HepG2 (cell line): Measurements from ENCODE around the gene EPX. TPM values are rescaled to one million over a fixed set of nuclear protein-coding genes. Genes with fewer than 3 reads are reported as not detected.

Source experiments
- ATAC-seq: fragments of 200-7000 bp; cut with Tn5 transposase; 3 replicates; pipeline ENCODE4 v1.9.1; 2020; ENCODE audit warnings: mild to moderate bottlenecking, moderate library complexity
- BruUV-seq: library from RNA; stranded (reverse); fragments of 400-500 nt; replicated peaks from 2 replicates; lab custom pipeline; 2021; lab: Mats Ljungman, UMichigan
- CTCF ChIA-PET: fragments of 300-600 bp; formaldehyde crosslinking; extraction: SDS; loops from one replicate; lab custom pipeline; 2021; ENCODE audit warnings: low total read pairs, inconsistent platforms, low intra/inter-chr PET ratio; lab: Yijun Ruan, JAX
- POLR2A ChIA-PET: fragments of 350-600 bp; sonication (Branson Sonifier 250); formaldehyde crosslinking; loops from one replicate; lab custom pipeline; 2020; ENCODE audit warnings: antibody characterized with exemption, inconsistent platforms; lab: Yijun Ruan, JAX
- DNase-seq: peaks from one replicate; pipeline ENCODE4 v3.0.0-alpha.2; 2015; ENCODE audit warnings: low spot score
- FAIRE-seq: peaks from 3 replicates; lab custom pipeline; 2011; peaks lifted over from hg19 to GRCh38; lab: Jason Lieb, UNC
- H2AFZ ChIP-seq: one replicate; pipeline ENCODE4 v1.6.1; 2011; ENCODE audit warnings: low read length, inconsistent platforms
- H3K27ac ChIP-seq: fragments of 300-600 bp; 3 replicates; pipeline ENCODE4 v1.8.0; 2011; ENCODE audit warnings: mixed run types, mild to moderate bottlenecking, mixed read lengths, low read length, inconsistent platforms; ENCODE audit not compliant: insufficient read depth; ENCODE audit errors: extremely low read length
- H3K27me3 ChIP-seq, 2 experiments: fragments of 200-600 bp in 1 of 2; 2 replicates in 1 of 2; 3 replicates in 1 of 2; pipeline versions ENCODE4 v1.6.0 to v1.8.0; 2011; ENCODE audit warnings: low read length in 2 of 2, mild to moderate bottlenecking in 2 of 2, moderate library complexity in 2 of 2, inconsistent platforms in 1 of 2; ENCODE audit not compliant: insufficient read depth in 2 of 2, control insufficient read depth in 1 of 2
- H3K36me3 ChIP-seq, 2 experiments: fragments of 200-600 bp in 1 of 2; replicated peaks in 1 of 2; 2 replicates in 1 of 2; 3 replicates in 1 of 2; pipeline versions ENCODE4 v1.5.1 to v1.8.0; 2011; ENCODE audit warnings: low read length in 2 of 2, inconsistent platforms in 1 of 2; ENCODE audit not compliant: insufficient read depth in 2 of 2, control insufficient read depth in 1 of 2
- H3K4me1 ChIP-seq: 2 replicates; pipeline ENCODE4 v1.5.1; 2012; ENCODE audit warnings: low read length, inconsistent platforms; ENCODE audit not compliant: insufficient read depth
- H3K4me2 ChIP-seq: 2 replicates; pipeline ENCODE4 v1.6.0; 2011; ENCODE audit warnings: low read depth, low read length, inconsistent platforms
- H3K4me3 ChIP-seq, 3 experiments: fragments of 200-600 bp in 1 of 3; sonication (generic), shearing (Covaris generic) in 1 of 3; replicated peaks in 1 of 3; 2 replicates each; pipeline ENCODE4 v1.5.1; 2011 to 2016; ENCODE audit warnings: low read length in 3 of 3, inconsistent platforms in 2 of 3, low read depth in 2 of 3, mild to moderate bottlenecking in 2 of 3, control low read depth in 1 of 3, mixed read lengths in 1 of 3; ENCODE audit not compliant: insufficient read depth in 1 of 3
- H3K79me2 ChIP-seq: one replicate; pipeline ENCODE4 v1.6.1; 2011; ENCODE audit warnings: low read length, inconsistent platforms; ENCODE audit not compliant: insufficient read depth
- H3K9ac ChIP-seq: 2 replicates; pipeline ENCODE4 v1.6.0; 2011; ENCODE audit warnings: mild to moderate bottlenecking, low read depth, low read length, inconsistent platforms; ENCODE audit not compliant: insufficient read depth
- H3K9me3 ChIP-seq: 2 replicates; pipeline ENCODE4 v1.5.1; 2012; ENCODE audit warnings: mild to moderate bottlenecking, low read length
- H4K20me1 ChIP-seq: 2 replicates; pipeline ENCODE4 v1.6.0; 2011; ENCODE audit warnings: inconsistent platforms, mild to moderate bottlenecking, low read length, moderate library complexity; ENCODE audit not compliant: insufficient read depth
- AFF4 ChIP-seq: sonication (generic); formaldehyde crosslinking; IDR thresholded peaks from 2 replicates; pipeline ENCODE4 v1.4.0; 2020; ENCODE audit warnings: missing genetic modification reagents
- ATF7 ChIP-seq, 2 experiments: fragments of 450-650 bp in 1 of 2; sonication (generic) in 1 of 2; formaldehyde crosslinking in 1 of 2; IDR thresholded peaks; 2 replicates each; pipeline versions ENCODE4 v1.4.0 to v1.6.1; 2016 to 2020; ENCODE audit warnings: antibody characterized with exemption in 1 of 2, mild to moderate bottlenecking in 1 of 2, missing genetic modification reagents in 1 of 2
- CREB1 ChIP-seq, 2 experiments: fragments of 450-650 bp in 1 of 2; IDR thresholded peaks; 2 replicates each; pipeline ENCODE4 v1.6.1; 2016 to 2017; ENCODE audit warnings: control low read depth in 1 of 2, mild to moderate bottlenecking in 1 of 2, missing compliant biosample characterization in 1 of 2, missing genetic modification characterization in 1 of 2
- FOXO1 ChIP-seq: sonication (generic); formaldehyde crosslinking; IDR thresholded peaks from 2 replicates; pipeline ENCODE4 v1.4.0; 2020; ENCODE audit warnings: missing genetic modification reagents
- KAT2B ChIP-seq: fragments of 150-350 bp; IDR thresholded peaks from 2 replicates; pipeline ENCODE4 v1.6.1; 2014; ENCODE audit warnings: low read depth, low read length, borderline replicate concordance
- MIER3 ChIP-seq: IDR thresholded peaks from 2 replicates; pipeline ENCODE4 v1.6.1; 2016; ENCODE audit warnings: missing compliant biosample characterization, borderline replicate concordance
- NPAS2 ChIP-seq: sonication (generic); formaldehyde crosslinking; IDR thresholded peaks from 2 replicates; pipeline ENCODE4 v1.8.0; 2022; ENCODE audit warnings: mild to moderate bottlenecking, missing genetic modification reagents, borderline replicate concordance
- PTBP1 ChIP-seq: fragments of 200-400 bp; formaldehyde crosslinking; IDR thresholded peaks from 2 replicates; pipeline ENCODE4 v1.6.1; 2018; ENCODE audit warnings: low read length, low read depth; ENCODE audit not compliant: poor library complexity, severe bottlenecking
- RARG ChIP-seq: sonication (generic); formaldehyde crosslinking; IDR thresholded peaks from 2 replicates; pipeline ENCODE4 v1.4.0; 2020; ENCODE audit warnings: low read depth, mild to moderate bottlenecking, missing genetic modification reagents
- ZNF335 ChIP-seq: sonication (generic); formaldehyde crosslinking; IDR thresholded peaks from 2 replicates; pipeline ENCODE4 v1.4.0; 2020; ENCODE audit warnings: missing genetic modification reagents
- ZNF430 ChIP-seq: sonication (generic); formaldehyde crosslinking; IDR thresholded peaks from 2 replicates; pipeline ENCODE4 v1.9.0; 2021; ENCODE audit warnings: mild to moderate bottlenecking, missing genetic modification reagents
- ZNF639 ChIP-seq: conservative IDR thresholded peaks from 2 replicates; pipeline ENCODE4 v1.6.1; 2018; ENCODE audit warnings: missing genetic modification reagents
- ZNF841 ChIP-seq: sonication (generic); formaldehyde crosslinking; IDR thresholded peaks from 2 replicates; pipeline ENCODE4 v1.8.1; 2023; ENCODE audit warnings: missing genetic modification reagents, borderline replicate concordance
- WGBS: methylation state at CpG from one replicate; pipeline ENCODE4 v1.1.6; 2017; ENCODE audit warnings: low lambda C conversion rate; 5-methylcytosine and 5-hydroxymethylcytosine counted together
- in situ Hi-C: cut with HindIII; loops from 2 replicates; pipeline ENCODE4 v1.10.0; 2017; ENCODE audit warnings: low pct_unique_long_range_greater_than_20kb; ENCODE audit not compliant: extremely low pct_ligation_motif_present
- intact Hi-C: fragments of 100-400 bp; cut with micrococcal nuclease; formaldehyde crosslinking; loops from one replicate; pipeline ENCODE4 v1.10.0; 2022; ENCODE audit not compliant: unreplicated experiment
- polyA plus RNA-seq, 8 experiments: library from polyadenylated mRNA; depleted of rRNA in 3 of 8; stranded (reverse) in 7 of 8; unstranded in 1 of 8; fragments of >200 nt; fragmentation: Illumina TruSeq in 4 of 8; extraction: Trizol in 4 of 8; gene quantifications; 2 replicates each; pipeline versions ENCODE4 v1.2.1 to v1.2.3, GENCODE V29; 2011 to 2016; ENCODE audit warnings: low read depth in 4 of 8, missing spikeins in 1 of 8, mixed read lengths in 1 of 8; ENCODE audit not compliant: insufficient read depth in 1 of 8
- total RNA-seq, 5 experiments: library from RNA; depleted of rRNA; stranded (reverse); fragments of >200 nt; fragmentation: Illumina TruSeq; extraction: Trizol; gene quantifications; 2 replicates each; pipeline ENCODE4 v1.2.3, GENCODE V29; 2016; ENCODE audit warnings: low read depth in 1 of 5
- TF ChIP-seq, protein P1 (sequence below): sonication (generic); formaldehyde crosslinking; IDR thresholded peaks from 2 replicates; pipeline ENCODE4 v1.4.0; 2020; ENCODE audit warnings: mild to moderate bottlenecking, missing genetic modification reagents

The EPX gene
- total and polyA plus RNA-seq, 2 of the 13 experiments (the other 11 are each of a cell fraction or from before 2014, with no cell fraction given) = not detected

DNA sequence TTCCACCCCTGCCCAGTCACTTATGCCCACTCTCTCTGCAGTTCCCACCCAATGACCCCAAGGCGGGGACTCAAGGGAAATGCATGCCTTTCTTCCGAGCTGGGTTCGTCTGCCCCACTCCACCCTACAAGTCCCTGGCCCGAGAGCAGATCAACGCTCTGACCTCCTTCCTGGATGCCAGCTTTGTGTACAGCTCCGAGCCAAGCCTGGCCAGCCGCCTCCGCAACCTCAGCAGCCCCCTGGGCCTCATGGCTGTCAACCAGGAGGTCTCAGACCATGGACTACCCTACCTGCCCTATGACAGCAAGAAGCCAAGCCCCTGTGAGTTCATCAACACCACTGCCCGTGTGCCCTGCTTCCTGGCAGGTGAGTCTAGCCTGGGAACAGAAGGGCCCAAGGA, 59.6 kb downstream of the EPX start:
- Histone ChIP-seq H3K36me3 (no peaks in the 10 kb centered on the region), H3K79me2 (no peaks in the 10 kb centered on the region), H3K4me3 (no peak overlapping the region), H3K4me1 (peaks cover 38% of the 10 kb centered on the region), H3K4me2 (no peak overlapping the region), H3K27ac (no peak overlapping the region), H3K27me3 (peaks cover 3 to 54% of the 10 kb centered on the region in 2 experiments; a peak in 4 of 5 replicates), H3K9me3 (no peaks in the 10 kb centered on the region), H2AFZ (no peak overlapping the region), H4K20me1 (no peaks in the 10 kb centered on the region), H3K9ac (no peak overlapping the region)
- ChIA-PET CTCF (no interaction called here), POLR2A (no interaction called here)
- FAIRE-seq (no peak), ATAC-seq (no peak), DNase-seq (no peak)
- WGBS = 42% methylated on average over 9 of the region's 9 CpGs
- in situ Hi-C loops = no loop called here
- BruUV-seq = no TSS peak
- TF ChIP-seq PTBP1 (peak; percentile 66), MIER3 (CRISPR knock-in tag) (no peak)
- intact Hi-C loops = no loop called here

DNA sequence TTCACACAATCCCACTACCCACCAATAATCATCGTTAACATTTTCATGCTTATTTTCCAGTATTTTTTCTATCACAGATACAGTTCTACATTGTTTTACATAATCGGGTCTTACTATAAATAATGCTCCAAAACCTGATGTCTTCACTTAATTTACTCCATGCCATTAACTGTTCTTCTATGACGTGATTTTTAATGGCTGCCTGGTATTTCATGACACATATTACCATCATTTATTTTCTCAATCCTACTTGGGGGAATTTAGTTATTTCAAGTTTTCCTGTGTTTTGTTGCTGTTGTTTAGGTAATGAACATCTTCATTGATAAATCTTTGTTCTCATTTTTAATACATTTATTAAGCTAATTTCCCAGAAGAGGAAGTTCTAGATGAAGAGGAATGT, 60.6 kb downstream of the EPX start:
- ChIA-PET POLR2A (no interaction called here), CTCF (no interaction called here)
- peaks cover 3 to 46% of the 10 kb centered on the region in 2 experiments; a peak in 4 of 5 replicates for H3K27me3 ChIP-seq
- TF ChIP-seq, protein P1, sequence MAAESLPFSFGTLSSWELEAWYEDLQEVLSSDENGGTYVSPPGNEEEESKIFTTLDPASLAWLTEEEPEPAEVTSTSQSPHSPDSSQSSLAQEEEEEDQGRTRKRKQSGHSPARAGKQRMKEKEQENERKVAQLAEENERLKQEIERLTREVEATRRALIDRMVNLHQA = no peak
- TF ChIP-seq CREB1 (IDR thresholded peaks at IDR 0.05) (peak; percentile 63), CREB1 (CRISPR knock-in tag; IDR thresholded peaks at IDR 0.05) (no peak), NPAS2 (no peak), RARG (CRISPR knock-in tag) (no peak), ZNF335 (CRISPR knock-in tag) (no peak), AFF4 (CRISPR knock-in tag) (no peak), ZNF639 (CRISPR knock-in tag) (no peak), ZNF430 (CRISPR knock-in tag) (no peak), FOXO1 (CRISPR knock-in tag) (no peak), KAT2B (no peak), ZNF841 (CRISPR knock-in tag) (no peak), ATF7 (IDR thresholded peaks at IDR 0.05) (peak; percentile 57), ATF7 (CRISPR knock-in tag; IDR thresholded peaks at IDR 0.05) (no peak)

More for the DNA sequence above, 60.6 kb downstream of the EPX start:
- DNase-seq = no peak
- WGBS = 1% methylated on average over 3 of the region's 3 CpGs
- H2AFZ ChIP-seq = no peak overlapping the region
- H3K36me3 ChIP-seq = no peaks in the 10 kb centered on the region
- no peak overlapping the region for H3K27ac ChIP-seq
- H3K9me3 ChIP-seq = no peaks in the 10 kb centered on the region
- FAIRE-seq = no peak
- H3K9ac ChIP-seq = no peak overlapping the region
- H3K4me2 ChIP-seq = no peak overlapping the region
- H3K79me2 ChIP-seq = no peaks in the 10 kb centered on the region
- no peak overlapping the region for H3K4me3 ChIP-seq
- H4K20me1 ChIP-seq = no peaks in the 10 kb centered on the region
- no peak for ATAC-seq
- no TSS peak for BruUV-seq
- intact Hi-C loops = no loop called here
- in situ Hi-C loops = no loop called here
- H3K4me1 ChIP-seq = peaks cover 31% of the 10 kb centered on the region
